WTC11 (cell line): ENCODE data around the gene GOLGA5. TPM values are rescaled to one million over a fixed set of nuclear protein-coding genes. Genes with fewer than 3 reads are reported as not detected.

Experiments used
- ATAC-seq: fragments of 200-7000 bp; cut with Tn5 transposase; 2 replicates; pipeline ENCODE4 v1.10.0; 2021; ENCODE audit warnings: mild to moderate bottlenecking, moderate library complexity
- CTCF ChIA-PET: fragments of 300-600 bp; sonication (Branson Sonifier 250); formaldehyde crosslinking; loops from one replicate; lab custom pipeline; 2021; ENCODE audit warnings: antibody characterized with exemption; lab: Charles Lee
- POLR2A ChIA-PET: fragments of 350-600 bp; sonication (Branson Sonifier 250); formaldehyde crosslinking; loops from one replicate; lab custom pipeline; 2021; ENCODE audit warnings: antibody characterized with exemption; lab: Charles Lee
- DNase-seq: peaks from one replicate; pipeline ENCODE4 v3.0.0; 2021; ENCODE audit warnings: low spot score
- H3K27ac Mint-ChIP-seq: 2 replicates; pipeline ENCODE4 v1.8.0; 2021; ENCODE audit warnings: mixed read lengths
- H3K27me3 Mint-ChIP-seq: 2 replicates; pipeline ENCODE4 v1.8.0; 2021; ENCODE audit warnings: low read depth, mild to moderate bottlenecking, moderate library complexity, mixed read lengths
- H3K36me3 Mint-ChIP-seq: 2 replicates; pipeline ENCODE4 v1.8.0; 2021; ENCODE audit warnings: mixed read lengths
- H3K4me1 Mint-ChIP-seq: 2 replicates; pipeline ENCODE4 v1.8.0; 2022; ENCODE audit warnings: mixed read lengths
- H3K4me3 Mint-ChIP-seq: 2 replicates; pipeline ENCODE4 v1.8.0; 2021; ENCODE audit warnings: mild to moderate bottlenecking, moderate library complexity, mixed read lengths
- H3K9me3 Mint-ChIP-seq: 2 replicates; pipeline ENCODE4 v1.8.0; 2021; ENCODE audit warnings: mixed read lengths
- CBFB ChIP-seq: sonication (generic); formaldehyde crosslinking; IDR thresholded peaks from 2 replicates; pipeline ENCODE4 v1.8.1; 2022; ENCODE audit warnings: mild to moderate bottlenecking, low read depth, missing genetic modification reagents
- CREM ChIP-seq: sonication (generic); formaldehyde crosslinking; IDR thresholded peaks from 2 replicates; pipeline ENCODE4 v1.8.1; 2022; ENCODE audit warnings: mild to moderate bottlenecking, missing genetic modification reagents, moderate library complexity
- ELF4 ChIP-seq: sonication (generic); formaldehyde crosslinking; IDR thresholded peaks from 2 replicates; pipeline ENCODE4 v1.8.1; 2022; ENCODE audit warnings: low read depth, mild to moderate bottlenecking, moderate library complexity, missing genetic modification reagents
- FOXP1 ChIP-seq: sonication (generic); formaldehyde crosslinking; IDR thresholded peaks from 2 replicates; pipeline ENCODE4 v1.8.0; 2022; ENCODE audit warnings: missing genetic modification reagents, mild to moderate bottlenecking, moderate library complexity, borderline replicate concordance
- IRF2 ChIP-seq: sonication (generic); formaldehyde crosslinking; IDR thresholded peaks from 2 replicates; pipeline ENCODE4 v1.8.0; 2022; ENCODE audit warnings: low read depth, missing genetic modification reagents, borderline replicate concordance
- JAZF1 ChIP-seq: fragments of 250-450 bp; sonication (Bioruptor Pico); IDR thresholded peaks from 2 replicates; pipeline ENCODE4 v1.9.0; 2021; ENCODE audit warnings: moderate library complexity, mild to moderate bottlenecking, inconsistent platforms
- MLX ChIP-seq: sonication (generic); formaldehyde crosslinking; IDR thresholded peaks from 2 replicates; pipeline ENCODE4 v1.8.1; 2023; ENCODE audit warnings: mild to moderate bottlenecking, missing genetic modification reagents, moderate library complexity
- MXD4 ChIP-seq: fragments of 250-450 bp; sonication (Bioruptor Pico); IDR thresholded peaks from 2 replicates; pipeline ENCODE4 v1.8.0; 2021; ENCODE audit warnings: mild to moderate bottlenecking, moderate library complexity, borderline replicate concordance
- NR3C1 ChIP-seq: sonication (generic); formaldehyde crosslinking; conservative IDR thresholded peaks from 2 replicates; pipeline ENCODE4 v1.8.1; 2023; ENCODE audit warnings: low read depth, mild to moderate bottlenecking, missing genetic modification reagents
- RORB ChIP-seq: fragments of 250-450 bp; sonication (Bioruptor Pico); IDR thresholded peaks from 2 replicates; pipeline ENCODE4 v1.9.0; 2021; ENCODE audit warnings: mild to moderate bottlenecking
- SMAD3 ChIP-seq: sonication (generic); formaldehyde crosslinking; IDR thresholded peaks from 2 replicates; pipeline ENCODE4 v1.8.0; 2022; ENCODE audit warnings: missing genetic modification reagents, mild to moderate bottlenecking, borderline replicate concordance
- TEAD1 ChIP-seq: sonication (generic); formaldehyde crosslinking; IDR thresholded peaks from 2 replicates; pipeline ENCODE4 v1.8.0; 2022; ENCODE audit warnings: mild to moderate bottlenecking, missing genetic modification reagents
- ZBTB21 ChIP-seq: sonication (generic); formaldehyde crosslinking; IDR thresholded peaks from 2 replicates; pipeline ENCODE4 v1.8.1; 2023; ENCODE audit warnings: mild to moderate bottlenecking, missing genetic modification reagents, borderline replicate concordance
- ZNF425 ChIP-seq: fragments of 250-450 bp; sonication (Bioruptor Pico); conservative IDR thresholded peaks from 2 replicates; pipeline ENCODE4 v1.9.0; 2021; ENCODE audit warnings: mild to moderate bottlenecking
- ZNF671 ChIP-seq: fragments of 250-450 bp; sonication (Bioruptor Pico); IDR thresholded peaks from 2 replicates; pipeline ENCODE4 v1.8.0; 2021; ENCODE audit warnings: mild to moderate bottlenecking
- total RNA-seq: library from RNA; stranded (reverse); gene quantifications from 3 replicates; pipeline ENCODE4 v1.2.3, GENCODE V29; 2021
- TF ChIP-seq, protein P1 (sequence below): sonication (generic); formaldehyde crosslinking; IDR thresholded peaks from 2 replicates; pipeline ENCODE4 v1.8.0; 2023; ENCODE audit warnings: mild to moderate bottlenecking, missing genetic modification reagents
- TF ChIP-seq, protein P2 (sequence below): fragments of 250-450 bp; sonication (Bioruptor Pico); IDR thresholded peaks from 2 replicates; pipeline ENCODE4 v1.8.0; 2021; ENCODE audit warnings: mild to moderate bottlenecking
- TF ChIP-seq, protein P3 (sequence below): fragments of 250-450 bp; sonication (Bioruptor Pico); IDR thresholded peaks from 2 replicates; pipeline ENCODE4 v2.1.2; 2022; ENCODE audit warnings: mild to moderate bottlenecking, moderate library complexity

GOLGA5 gene
- total RNA-seq, 1 experiment from 2014 or later = 27.0 TPM

GRCh38 chr14:92800012-92800411, 5.9 kb downstream of the GOLGA5 start (continued):
- TF ChIP-seq NR3C1 (CRISPR knock-in tag) = no peak

- POLR2A ChIA-PET = no interaction called here
- no peaks in the 10 kb centered on the region for H3K27me3 Mint-ChIP-seq
- peaks cover 23% of the 10 kb centered on the region for H3K36me3 Mint-ChIP-seq
- peaks cover 4% of the 10 kb centered on the region for H3K4me1 Mint-ChIP-seq
- no peaks in the 10 kb centered on the region for H3K9me3 Mint-ChIP-seq
- CTCF ChIA-PET = no interaction called here
- H3K4me3 Mint-ChIP-seq = no peak overlapping the region
- H3K27ac Mint-ChIP-seq = 0 out of 2 replicates have a peak overlapping the region, but pooled peaks have one; percentile 37
- no peak for DNase-seq
- ATAC-seq = no peak
- TF ChIP-seq IRF2 (no peak), MLX (CRISPR knock-in tag) (no peak), CREM (CRISPR knock-in tag) (no peak)
These were observed 6.4 kb downstream of the GOLGA5 start for GRCh38 chr14:92800525-92800924.

DNA sequence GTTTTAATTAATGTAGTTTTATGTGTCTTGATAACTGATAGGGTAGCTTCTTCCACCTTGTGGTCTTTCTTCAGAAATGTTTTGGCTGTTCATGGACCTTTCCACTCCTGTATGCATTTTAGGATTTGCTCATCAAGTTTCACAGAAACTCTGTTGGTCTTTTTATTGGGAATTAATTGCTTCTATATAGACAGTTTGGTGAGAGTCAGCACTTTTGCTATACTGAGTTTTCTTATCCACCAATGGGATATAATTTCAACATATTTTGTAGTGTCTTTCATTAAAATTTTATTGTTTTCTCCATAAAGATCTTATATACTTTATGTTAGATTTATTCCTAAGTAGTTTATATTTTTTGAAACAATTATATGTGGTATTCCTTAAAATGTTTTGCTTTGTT, 7.8 kb downstream of the GOLGA5 start:
- H3K27ac Mint-ChIP-seq = no peak overlapping the region
- no peaks in the 10 kb centered on the region for H3K9me3 Mint-ChIP-seq
- DNase-seq = no peak
- ATAC-seq = no peak
- ChIA-PET CTCF (no interaction called here), POLR2A (no interaction called here)
- H3K4me1 Mint-ChIP-seq = no peaks in the 10 kb centered on the region
- no peak for TF ChIP-seq TEAD1 (CRISPR knock-in tag)
- TF ChIP-seq ZBTB21 (CRISPR knock-in tag) = no peak
- TF ChIP-seq, protein P1, sequence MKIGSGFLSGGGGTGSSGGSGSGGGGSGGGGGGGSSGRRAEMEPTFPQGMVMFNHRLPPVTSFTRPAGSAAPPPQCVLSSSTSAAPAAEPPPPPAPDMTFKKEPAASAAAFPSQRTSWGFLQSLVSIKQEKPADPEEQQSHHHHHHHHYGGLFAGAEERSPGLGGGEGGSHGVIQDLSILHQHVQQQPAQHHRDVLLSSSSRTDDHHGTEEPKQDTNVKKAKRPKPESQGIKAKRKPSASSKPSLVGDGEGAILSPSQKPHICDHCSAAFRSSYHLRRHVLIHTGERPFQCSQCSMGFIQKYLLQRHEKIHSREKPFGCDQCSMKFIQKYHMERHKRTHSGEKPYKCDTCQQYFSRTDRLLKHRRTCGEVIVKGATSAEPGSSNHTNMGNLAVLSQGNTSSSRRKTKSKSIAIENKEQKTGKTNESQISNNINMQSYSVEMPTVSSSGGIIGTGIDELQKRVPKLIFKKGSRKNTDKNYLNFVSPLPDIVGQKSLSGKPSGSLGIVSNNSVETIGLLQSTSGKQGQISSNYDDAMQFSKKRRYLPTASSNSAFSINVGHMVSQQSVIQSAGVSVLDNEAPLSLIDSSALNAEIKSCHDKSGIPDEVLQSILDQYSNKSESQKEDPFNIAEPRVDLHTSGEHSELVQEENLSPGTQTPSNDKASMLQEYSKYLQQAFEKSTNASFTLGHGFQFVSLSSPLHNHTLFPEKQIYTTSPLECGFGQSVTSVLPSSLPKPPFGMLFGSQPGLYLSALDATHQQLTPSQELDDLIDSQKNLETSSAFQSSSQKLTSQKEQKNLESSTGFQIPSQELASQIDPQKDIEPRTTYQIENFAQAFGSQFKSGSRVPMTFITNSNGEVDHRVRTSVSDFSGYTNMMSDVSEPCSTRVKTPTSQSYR (CRISPR knock-in tag) = no peak
- no peak for TF ChIP-seq ELF4
- no peak for TF ChIP-seq CBFB (CRISPR knock-in tag)
- TF ChIP-seq ZNF671 (CRISPR knock-in tag) = no peak
- TF ChIP-seq ZNF425 = no peak
- TF ChIP-seq, protein P2, sequence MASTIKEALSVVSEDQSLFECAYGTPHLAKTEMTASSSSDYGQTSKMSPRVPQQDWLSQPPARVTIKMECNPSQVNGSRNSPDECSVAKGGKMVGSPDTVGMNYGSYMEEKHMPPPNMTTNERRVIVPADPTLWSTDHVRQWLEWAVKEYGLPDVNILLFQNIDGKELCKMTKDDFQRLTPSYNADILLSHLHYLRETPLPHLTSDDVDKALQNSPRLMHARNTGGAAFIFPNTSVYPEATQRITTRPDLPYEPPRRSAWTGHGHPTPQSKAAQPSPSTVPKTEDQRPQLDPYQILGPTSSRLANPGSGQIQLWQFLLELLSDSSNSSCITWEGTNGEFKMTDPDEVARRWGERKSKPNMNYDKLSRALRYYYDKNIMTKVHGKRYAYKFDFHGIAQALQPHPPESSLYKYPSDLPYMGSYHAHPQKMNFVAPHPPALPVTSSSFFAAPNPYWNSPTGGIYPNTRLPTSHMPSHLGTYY (CRISPR knock-in tag) = no peak
- TF ChIP-seq JAZF1 (CRISPR knock-in tag) = no peak
- TF ChIP-seq FOXP1 (CRISPR knock-in tag) = no peak
- no peak for TF ChIP-seq RORB
- TF ChIP-seq, protein P3, sequence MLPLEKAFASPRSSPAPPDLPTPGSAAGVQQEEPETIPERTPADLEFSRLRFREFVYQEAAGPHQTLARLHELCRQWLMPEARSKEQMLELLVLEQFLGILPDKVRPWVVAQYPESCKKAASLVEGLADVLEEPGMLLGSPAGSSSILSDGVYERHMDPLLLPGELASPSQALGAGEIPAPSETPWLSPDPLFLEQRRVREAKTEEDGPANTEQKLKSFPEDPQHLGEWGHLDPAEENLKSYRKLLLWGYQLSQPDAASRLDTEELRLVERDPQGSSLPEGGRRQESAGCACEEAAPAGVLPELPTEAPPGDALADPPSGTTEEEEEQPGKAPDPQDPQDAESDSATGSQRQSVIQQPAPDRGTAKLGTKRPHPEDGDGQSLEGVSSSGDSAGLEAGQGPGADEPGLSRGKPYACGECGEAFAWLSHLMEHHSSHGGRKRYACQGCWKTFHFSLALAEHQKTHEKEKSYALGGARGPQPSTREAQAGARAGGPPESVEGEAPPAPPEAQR (CRISPR knock-in tag) = no peak
- TF ChIP-seq SMAD3 (CRISPR knock-in tag) = no peak
- TF ChIP-seq MXD4 (CRISPR knock-in tag) = no peak
- TF ChIP-seq, all 79 proteins: peak for 0
- Mint-ChIP-seq H3K27me3 (no peaks in the 10 kb centered on the region), H3K4me3 (no peak overlapping the region), H3K36me3 (peaks cover 26% of the 10 kb centered on the region)
